Activated CD4-positive, alpha-beta T cell treated with anti-CD3 and anti-CD28 coated beads, Interleukin-2, Interleukin-6, amounts not matched to agents 100 ng/mL and 50 ng/mL, durations not matched to agents 16 hours and 8 hours (primary cell): ENCODE measurements around the gene PDZRN3.

Source experiments
- DNase-seq: peaks from one replicate; pipeline ENCODE4 v3.0.0-alpha.2; 2020

The PDZRN3 gene

DNA sequence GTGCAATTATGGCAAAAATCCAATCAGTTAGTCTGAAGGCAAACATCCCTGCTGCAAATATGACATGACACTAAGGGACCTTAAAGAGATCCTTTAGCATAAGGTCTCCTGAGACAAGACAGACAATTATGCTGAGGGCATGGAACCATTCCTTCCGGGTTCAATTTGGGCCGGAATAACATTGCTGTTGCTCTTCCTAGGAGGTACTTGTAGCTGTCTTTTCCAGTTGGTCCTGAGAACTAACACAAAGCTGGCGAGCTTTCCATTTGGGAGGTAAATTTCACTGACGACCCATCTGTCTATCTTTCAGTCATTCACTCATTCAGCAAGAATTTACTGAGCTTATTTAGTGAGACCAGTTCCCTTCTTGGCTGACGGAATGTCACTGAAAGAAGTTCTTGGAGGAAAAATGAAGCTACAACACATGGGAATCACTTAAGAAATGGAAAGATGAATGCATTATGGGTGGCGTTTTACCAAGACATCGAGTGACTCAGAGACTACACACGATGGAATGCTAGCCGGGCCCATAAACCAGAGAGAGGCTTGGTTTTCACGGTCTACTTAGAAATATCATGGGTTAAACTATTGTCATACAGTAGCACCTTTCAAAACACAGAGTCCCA lies 215.5 kb downstream of the PDZRN3 start:
- DNase-seq: no peak

- no peak for DNase-seq
These were observed 216.1 kb downstream of the PDZRN3 start for GRCh38 chr3:73408634-73409033.

- no peak for DNase-seq
These were observed 217.2 kb downstream of the PDZRN3 start for GRCh38 chr3:73407577-73407976.

- DNase-seq: no peak
These were observed 218.9 kb downstream of the PDZRN3 start for GRCh38 chr3:73405853-73406252.

GRCh38 chr3:73405000-73405399 lies 219.7 kb downstream of the PDZRN3 start:
- DNase-seq: no peak

GRCh38 chr3:73404435-73404834 lies 220.3 kb downstream of the PDZRN3 start:
- DNase-seq: no peak

GRCh38 chr3:73403444-73403843 lies 221.3 kb downstream of the PDZRN3 start:
- DNase-seq: no peak

- DNase-seq: no peak
These were observed 223.0 kb downstream of the PDZRN3 start for GRCh38 chr3:73401616-73402279.

- DNase-seq: no peak
These were observed 223.7 kb downstream of the PDZRN3 start for GRCh38 chr3:73401059-73401458.

- DNase-seq: no peak
These were observed 225.0 kb downstream of the PDZRN3 start for GRCh38 chr3:73399666-73400253.

- DNase-seq: no peak
These were observed 225.6 kb downstream of the PDZRN3 start for GRCh38 chr3:73399106-73399505.

- DNase-seq: no peak
These were observed 226.7 kb downstream of the PDZRN3 start for GRCh38 chr3:73398084-73398483.

DNA sequence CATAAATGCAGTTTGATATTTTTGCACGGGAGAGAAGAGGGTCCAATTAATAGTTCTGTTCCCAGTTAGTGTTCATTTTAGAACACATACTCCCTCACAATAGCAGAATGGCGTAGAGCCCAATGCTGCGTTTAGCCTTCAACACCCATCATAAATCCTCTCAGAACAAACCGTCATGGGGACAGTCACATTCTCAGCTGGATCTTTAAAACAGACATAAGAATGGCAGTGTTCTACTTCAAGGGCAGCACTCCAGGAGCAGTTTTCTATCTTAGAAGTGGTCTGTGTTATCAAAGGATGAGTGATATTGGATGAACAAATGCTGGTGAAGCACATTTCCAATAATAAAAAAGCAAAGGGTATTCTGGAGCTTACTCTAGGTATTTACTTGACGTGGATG lies 230.5 kb downstream of the PDZRN3 start:
- DNase-seq: no peak

GRCh38 chr3:73393005-73393404 lies 231.7 kb downstream of the PDZRN3 start:
- DNase-seq: no peak

DNA sequence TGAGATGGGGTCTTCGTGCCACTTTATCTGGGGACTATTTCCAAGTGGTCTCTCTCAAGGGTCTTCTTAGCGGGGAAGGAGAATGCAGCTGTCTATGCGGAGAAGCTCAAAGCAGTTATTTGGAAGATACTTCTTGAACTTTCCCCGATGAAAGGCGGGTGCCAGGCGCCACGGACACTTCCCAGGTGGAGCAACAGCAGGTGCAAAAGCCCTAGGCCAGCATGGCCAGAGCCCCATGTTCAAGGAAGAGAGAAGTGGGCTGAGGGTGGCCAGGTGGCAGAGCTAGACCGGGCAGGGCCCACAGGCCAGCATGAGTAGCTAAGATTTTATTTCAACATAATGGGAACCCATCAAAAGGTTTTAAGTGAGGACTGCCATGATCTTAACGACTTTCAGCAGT lies 232.8 kb downstream of the PDZRN3 start:
- no peak for DNase-seq

DNA sequence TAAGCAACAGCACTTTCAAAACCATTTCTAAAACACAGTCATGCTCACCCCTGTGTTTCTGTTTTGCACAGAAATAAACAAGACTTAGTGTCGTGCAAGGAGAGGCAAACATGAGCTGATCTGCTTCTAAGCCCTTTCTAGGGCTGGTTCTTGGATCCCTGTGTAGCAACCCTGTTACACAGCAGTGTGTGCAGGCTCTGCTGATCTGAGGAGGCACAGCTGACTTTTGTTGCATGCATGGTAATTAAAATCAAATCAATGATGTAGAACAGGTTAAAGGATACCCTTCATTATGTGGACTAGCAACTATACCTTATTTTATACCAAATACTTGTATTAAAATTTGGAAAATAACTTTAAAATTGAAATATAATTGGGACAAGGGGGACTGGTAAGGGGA lies 234.8 kb downstream of the PDZRN3 start:
- no peak for DNase-seq

GRCh38 chr3:73389117-73389813 lies 235.5 kb downstream of the PDZRN3 start:
- DNase-seq: no peak

DNA sequence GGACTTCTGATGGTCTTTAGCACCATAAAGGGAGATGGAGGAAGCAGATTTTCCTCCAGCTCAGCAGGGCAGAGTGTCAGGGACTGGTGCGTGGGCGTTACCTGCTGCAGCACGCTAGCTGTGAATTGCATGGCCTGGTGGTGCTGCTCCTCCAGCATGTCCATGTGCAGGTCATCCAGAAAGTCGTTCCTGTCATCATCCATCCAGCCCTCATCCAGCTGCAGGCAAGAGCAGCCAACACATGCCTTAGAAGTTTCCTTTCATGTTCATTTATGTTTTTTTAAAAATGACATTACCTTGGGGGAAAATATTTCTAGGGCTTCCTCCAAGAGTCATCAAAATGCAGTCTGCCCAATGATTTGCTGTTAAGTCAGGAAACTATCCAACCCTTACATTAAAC lies 239.2 kb downstream of the PDZRN3 start:
- no peak for DNase-seq

DNA sequence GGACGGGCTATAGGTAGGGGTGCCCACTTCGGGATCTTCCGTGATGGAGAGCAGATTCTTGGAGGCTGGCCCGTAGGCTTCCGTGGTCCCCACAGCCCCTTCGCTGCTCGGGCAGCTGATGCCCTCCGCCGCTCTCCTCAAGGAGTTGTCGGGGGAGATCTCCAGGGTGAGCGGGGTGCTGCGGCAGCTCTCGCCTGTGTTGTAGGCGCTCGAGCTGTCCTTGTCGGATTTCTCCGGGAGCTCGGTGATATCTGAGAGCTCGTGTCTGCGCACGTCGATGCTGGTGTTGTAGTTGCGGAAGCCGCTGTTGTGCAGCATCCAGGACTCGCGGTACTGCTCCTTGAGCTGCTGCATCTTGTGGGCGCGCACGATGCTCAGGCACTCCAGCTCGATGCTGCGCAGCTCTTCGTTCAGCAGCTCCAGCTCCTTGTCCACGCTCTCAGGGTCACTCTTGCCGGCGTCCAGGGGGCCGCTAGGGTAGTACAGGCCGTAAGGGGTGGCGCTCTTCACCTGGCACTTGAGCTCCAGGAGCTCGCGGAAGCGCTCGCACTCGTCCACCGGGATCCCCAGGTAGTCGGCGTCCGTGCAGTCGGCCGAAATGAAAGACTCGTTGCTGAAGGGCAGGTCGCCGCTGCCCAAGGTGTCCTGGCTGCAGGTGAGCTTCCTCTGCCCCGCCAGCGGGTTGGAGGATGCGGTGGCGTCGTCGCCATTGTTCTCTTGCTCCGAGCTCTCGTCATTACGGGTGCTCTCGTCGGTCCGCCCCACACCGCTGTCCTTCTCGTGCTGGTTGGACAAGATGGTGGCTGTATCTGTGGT lies 240.4 kb downstream of the PDZRN3 start:
- no peak for DNase-seq

GRCh38 chr3:73383470-73384049 lies 241.2 kb downstream of the PDZRN3 start:
- DNase-seq: no peak

DNA sequence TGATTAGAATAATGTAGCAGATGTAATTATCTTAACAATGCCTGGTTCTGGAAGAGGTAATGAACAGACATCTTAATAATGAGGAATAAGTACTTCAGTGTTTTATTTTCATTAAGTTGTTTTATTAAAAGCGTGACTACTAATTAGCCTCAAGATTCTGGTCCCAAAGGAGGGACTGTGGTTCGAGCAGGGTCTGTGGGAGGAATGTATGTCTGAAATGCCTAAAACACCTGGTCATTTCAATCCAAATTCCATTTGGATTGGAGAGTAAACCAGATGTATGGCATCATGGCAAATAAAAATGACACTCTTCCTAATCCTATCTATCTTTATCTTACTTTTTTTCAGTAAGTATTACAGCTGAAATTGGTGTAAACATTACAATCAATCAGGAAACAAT lies 243.2 kb downstream of the PDZRN3 start:
- no peak for DNase-seq

GRCh38 chr3:73380735-73381532 lies 243.8 kb downstream of the PDZRN3 start:
- no peak for DNase-seq
